SU-DHL-6 (cell line): ENCODE measurements around the gene LTB.

Experiments
- EZH2phosphoT487 ChIP-seq: fragments of 200-600 bp; sonication (generic), shearing (Covaris generic); conservative IDR thresholded peaks from 2 replicates; pipeline ENCODE4 v1.6.1; 2018; ENCODE audit warnings: mild to moderate bottlenecking, antibody characterized with exemption, low read length, moderate library complexity, mixed read lengths
- TF ChIP-seq, protein P1 (sequence below): fragments of 200-600 bp; sonication (generic); IDR thresholded peaks from one replicate; pipeline ENCODE4 v1.5.1; 2017; ENCODE audit warnings: antibody characterized with exemption, mild to moderate bottlenecking, low read length, moderate library complexity; ENCODE audit not compliant: insufficient read depth, poor library complexity, severe bottlenecking

- TF ChIP-seq, protein P1, sequence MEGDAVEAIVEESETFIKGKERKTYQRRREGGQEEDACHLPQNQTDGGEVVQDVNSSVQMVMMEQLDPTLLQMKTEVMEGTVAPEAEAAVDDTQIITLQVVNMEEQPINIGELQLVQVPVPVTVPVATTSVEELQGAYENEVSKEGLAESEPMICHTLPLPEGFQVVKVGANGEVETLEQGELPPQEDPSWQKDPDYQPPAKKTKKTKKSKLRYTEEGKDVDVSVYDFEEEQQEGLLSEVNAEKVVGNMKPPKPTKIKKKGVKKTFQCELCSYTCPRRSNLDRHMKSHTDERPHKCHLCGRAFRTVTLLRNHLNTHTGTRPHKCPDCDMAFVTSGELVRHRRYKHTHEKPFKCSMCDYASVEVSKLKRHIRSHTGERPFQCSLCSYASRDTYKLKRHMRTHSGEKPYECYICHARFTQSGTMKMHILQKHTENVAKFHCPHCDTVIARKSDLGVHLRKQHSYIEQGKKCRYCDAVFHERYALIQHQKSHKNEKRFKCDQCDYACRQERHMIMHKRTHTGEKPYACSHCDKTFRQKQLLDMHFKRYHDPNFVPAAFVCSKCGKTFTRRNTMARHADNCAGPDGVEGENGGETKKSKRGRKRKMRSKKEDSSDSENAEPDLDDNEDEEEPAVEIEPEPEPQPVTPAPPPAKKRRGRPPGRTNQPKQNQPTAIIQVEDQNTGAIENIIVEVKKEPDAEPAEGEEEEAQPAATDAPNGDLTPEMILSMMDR = no peak
- TF ChIP-seq EZH2phosphoT487 = no peak
Observed at GRCh38 chr6:31581434-31582229, 592 bp downstream of the LTB start.
